BJ (cell line): ENCODE data around the gene GRK4. TPM values are rescaled to one million over a fixed set of nuclear protein-coding genes. Genes with fewer than 3 reads are reported as not detected.

Experiments used
- CTCF ChIA-PET: fragments of 350-600 bp; formaldehyde crosslinking; extraction: SDS; loops from one replicate; lab custom pipeline; 2021; ENCODE audit warnings: antibody characterized with exemption, inconsistent platforms; lab: Yijun Ruan, JAX
- POLR2A ChIA-PET: fragments of 300-600 bp; sonication (Branson Sonifier 250); formaldehyde crosslinking; extraction: SDS; loops from one replicate; lab custom pipeline; 2021; ENCODE audit warnings: antibody characterized with exemption; lab: Charles Lee
- DNase-seq: peaks from one replicate; pipeline ENCODE4 v3.0.0-alpha.2; 2011; ENCODE audit warnings: low read depth
- H3K27me3 ChIP-seq: 2 replicates; pipeline ENCODE4 v1.6.0; 2011; ENCODE audit warnings: low read length; ENCODE audit not compliant: control insufficient read depth, insufficient read depth
- H3K36me3 ChIP-seq: 2 replicates; pipeline ENCODE4 v1.5.1; 2011; ENCODE audit warnings: low read length; ENCODE audit not compliant: control insufficient read depth, insufficient read depth
- H3K4me3 ChIP-seq: 2 replicates; pipeline ENCODE4 v1.5.1; 2011; ENCODE audit warnings: low read depth, mild to moderate bottlenecking, control low read depth, low read length
- polyA plus RNA-seq: library from polyadenylated mRNA; depleted of rRNA; stranded (reverse); fragments of >200 nt; gene quantifications from 2 replicates; pipeline ENCODE4 v1.2.3, GENCODE V29; 2011
- TF ChIP-seq, protein P1 (sequence below): IDR thresholded peaks from 2 replicates; pipeline ENCODE4 v1.5.1; 2011; ENCODE audit warnings: low read depth, mild to moderate bottlenecking, control low read depth, inconsistent platforms, low read length, moderate library complexity; ENCODE audit not compliant: insufficient read depth

GRK4 gene
- polyA plus RNA-seq, 1 experiment: 1.9 TPM

- Histone ChIP-seq H3K27me3 (no peaks in the 10 kb centered on the region), H3K36me3 (peaks cover 49% of the 10 kb centered on the region), H3K4me3 (no peak overlapping the region)
- CTCF ChIA-PET: interaction anchor here (0.6 to 2.3 kb wide), 5 partner anchors 11 to 764 kb away, joined by 3 to 8 read pairs (median 6); no protein-coding TSS in a partner anchor
- DNase-seq: no peak
- TF ChIP-seq, protein P1, sequence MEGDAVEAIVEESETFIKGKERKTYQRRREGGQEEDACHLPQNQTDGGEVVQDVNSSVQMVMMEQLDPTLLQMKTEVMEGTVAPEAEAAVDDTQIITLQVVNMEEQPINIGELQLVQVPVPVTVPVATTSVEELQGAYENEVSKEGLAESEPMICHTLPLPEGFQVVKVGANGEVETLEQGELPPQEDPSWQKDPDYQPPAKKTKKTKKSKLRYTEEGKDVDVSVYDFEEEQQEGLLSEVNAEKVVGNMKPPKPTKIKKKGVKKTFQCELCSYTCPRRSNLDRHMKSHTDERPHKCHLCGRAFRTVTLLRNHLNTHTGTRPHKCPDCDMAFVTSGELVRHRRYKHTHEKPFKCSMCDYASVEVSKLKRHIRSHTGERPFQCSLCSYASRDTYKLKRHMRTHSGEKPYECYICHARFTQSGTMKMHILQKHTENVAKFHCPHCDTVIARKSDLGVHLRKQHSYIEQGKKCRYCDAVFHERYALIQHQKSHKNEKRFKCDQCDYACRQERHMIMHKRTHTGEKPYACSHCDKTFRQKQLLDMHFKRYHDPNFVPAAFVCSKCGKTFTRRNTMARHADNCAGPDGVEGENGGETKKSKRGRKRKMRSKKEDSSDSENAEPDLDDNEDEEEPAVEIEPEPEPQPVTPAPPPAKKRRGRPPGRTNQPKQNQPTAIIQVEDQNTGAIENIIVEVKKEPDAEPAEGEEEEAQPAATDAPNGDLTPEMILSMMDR: no peak
- POLR2A ChIA-PET: no interaction called here
Observed at GRCh38 chr4:2947926-2948325, 15.4 kb upstream of the GRK4 start.

- POLR2A ChIA-PET: no interaction called here
- TF ChIP-seq, protein P1: peak; percentile 60
- H3K36me3 ChIP-seq: peaks cover 46% of the 10 kb centered on the region
- no peak for DNase-seq
- no peak overlapping the region for H3K4me3 ChIP-seq
- H3K27me3 ChIP-seq: no peaks in the 10 kb centered on the region
- CTCF ChIA-PET: interaction anchor here (0.6 to 2.3 kb wide), 10 partner anchors 10 to 93 kb away, joined by 3 to 8 read pairs (median 3); partner anchors contain the start of genes GRK4 and NOP14
Observed at GRCh38 chr4:2948895-2949781, 14.2 kb upstream of the GRK4 start.

GRCh38 chr4:2949782-2950125 lies 13.6 kb upstream of the GRK4 start:
- Histone ChIP-seq H3K4me3 (no peak overlapping the region), H3K36me3 (peaks cover 48% of the 10 kb centered on the region), H3K27me3 (no peaks in the 10 kb centered on the region)
- DNase-seq: no peak
- TF ChIP-seq, protein P1: no peak
- ChIA-PET CTCF (interaction anchor here (0.7 to 2.3 kb wide), 5 partner anchors 12 to 90 kb away, joined by 3 to 8 read pairs (median 3); partner anchors contain the start of genes GRK4 and NOP14), POLR2A (no interaction called here)

DNA sequence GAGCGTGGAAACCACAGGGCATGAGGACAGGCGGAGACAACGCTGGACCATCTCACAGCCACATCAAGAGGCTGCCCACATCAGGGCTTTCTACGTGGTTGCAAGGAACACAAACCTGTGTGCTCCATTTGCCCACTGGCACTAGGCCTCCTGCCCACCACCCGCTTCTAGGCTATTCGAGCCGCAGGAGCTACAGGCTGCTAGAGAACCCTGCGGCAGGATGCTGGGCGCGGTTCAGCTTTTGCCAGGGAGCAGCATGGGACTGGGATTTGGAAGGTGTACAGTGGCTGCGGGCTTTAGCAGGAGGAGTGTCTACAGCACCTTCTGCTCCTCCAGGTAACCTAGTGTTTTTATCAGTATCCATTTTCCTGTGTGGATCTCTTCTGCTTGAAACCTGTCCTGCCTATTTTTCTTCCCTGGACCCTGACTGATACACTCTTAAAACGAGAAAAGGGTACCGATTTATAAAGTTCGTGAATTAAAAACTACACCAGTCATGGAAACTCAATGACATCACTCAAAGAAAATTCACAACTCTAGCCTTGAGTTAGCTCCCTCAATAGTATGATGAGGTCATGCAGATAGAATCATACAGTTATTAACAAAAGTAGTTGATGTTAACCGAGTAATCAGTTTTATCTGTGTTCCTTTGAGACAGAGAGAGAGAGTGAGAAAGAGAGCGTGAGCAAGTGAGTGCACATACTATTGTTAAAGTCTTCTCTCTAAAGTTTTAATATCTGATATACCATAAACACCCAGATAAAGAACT lies 13.0 kb upstream of the GRK4 start:
- no peak overlapping the region for H3K4me3 ChIP-seq
- ChIA-PET CTCF (interaction anchor here (0.9 to 2.3 kb wide), 3 partner anchors 12 to 84 kb away, joined by 3 to 8 read pairs (median 3); partner anchors contain the start of genes GRK4 and NOP14), POLR2A (no interaction called here)
- H3K36me3 ChIP-seq: peaks cover 45% of the 10 kb centered on the region
- TF ChIP-seq, protein P1: no peak
- H3K27me3 ChIP-seq: no peaks in the 10 kb centered on the region
- DNase-seq: no peak

DNA sequence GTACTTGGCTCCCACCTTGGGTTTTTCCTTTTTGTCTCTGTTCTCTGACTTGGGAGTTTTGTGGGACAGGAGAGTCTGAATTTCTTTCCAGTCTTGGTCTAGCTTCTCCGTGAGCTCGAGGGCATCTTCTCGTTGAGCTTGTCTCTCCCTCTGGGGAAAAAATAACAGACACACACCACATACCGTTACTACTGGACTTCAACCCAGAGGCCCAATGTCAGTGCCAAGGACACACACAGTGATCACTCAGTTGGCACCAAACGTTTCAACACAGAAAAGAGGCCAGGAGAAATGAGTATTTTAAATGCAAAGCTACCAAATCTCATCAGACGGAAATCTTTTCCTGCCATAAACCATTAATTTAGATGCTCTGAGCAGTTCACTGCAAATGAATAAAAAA lies 9.9 kb upstream of the GRK4 start:
- DNase-seq: no peak
- H3K27me3 ChIP-seq: no peaks in the 10 kb centered on the region
- CTCF ChIA-PET: interaction anchor here (0.9 to 1.6 kb wide), 4 partner anchors 8 to 25 kb away, joined by 3 to 6 read pairs (median 4); partner anchors contain the start of genes GRK4 and NOP14
- no peak overlapping the region for H3K4me3 ChIP-seq
- POLR2A ChIA-PET: no interaction called here
- TF ChIP-seq, protein P1: no peak
- peaks cover 35% of the 10 kb centered on the region for H3K36me3 ChIP-seq
